Type B pancreatic cell (in vitro differentiated cells): Measurements from ENCODE around the gene IQCB1. TPM values are rescaled to one million over a fixed set of nuclear protein-coding genes. Genes with fewer than 3 reads are reported as not detected.
"Not testable (repeated sequence)": the region's sequence is repeated elsewhere in the genome, so short reads cannot be mapped to it uniquely, and the experiment has no call there.

Experiments
- DNase-seq: peaks from one replicate; pipeline ENCODE4 v3.0.0; 2021; ENCODE audit warnings: mixed read lengths; ENCODE audit not compliant: unreplicated experiment; ENCODE audit errors: extremely low spot score
- H3K27ac Mint-ChIP-seq: 2 replicates; pipeline ENCODE4 v1.8.0; 2021; ENCODE audit warnings: mild to moderate bottlenecking, mixed read lengths
- H3K27me3 Mint-ChIP-seq: 2 replicates; pipeline ENCODE4 v1.8.0; 2021; ENCODE audit warnings: mixed read lengths
- H3K36me3 Mint-ChIP-seq: 2 replicates; pipeline ENCODE4 v1.8.0; 2021; ENCODE audit warnings: mixed read lengths
- H3K4me1 Mint-ChIP-seq: one replicate; pipeline ENCODE4 v1.8.0; 2021; ENCODE audit warnings: mixed read lengths; ENCODE audit not compliant: unreplicated experiment
- H3K4me3 Mint-ChIP-seq: 2 replicates; pipeline ENCODE4 v1.8.0; 2021; ENCODE audit warnings: mild to moderate bottlenecking, mixed read lengths
- H3K9me3 Mint-ChIP-seq: 2 replicates; pipeline ENCODE4 v1.8.0; 2021; ENCODE audit warnings: mixed read lengths
- total RNA-seq: library from RNA; stranded (reverse); gene quantifications from 2 replicates; pipeline ENCODE4 v1.2.1, GENCODE V29; 2021; ENCODE audit warnings: low replicate concordance
- TF ChIP-seq, protein P1 (sequence below): fragments of 200-600 bp; sonication (generic); conservative IDR thresholded peaks from 2 replicates; pipeline ENCODE4 v1.5.0; 2021; ENCODE audit warnings: antibody characterized with exemption, mild to moderate bottlenecking

The IQCB1 gene
- total RNA-seq, 1 donor from 2014 or later, result 31.6 TPM

DNA sequence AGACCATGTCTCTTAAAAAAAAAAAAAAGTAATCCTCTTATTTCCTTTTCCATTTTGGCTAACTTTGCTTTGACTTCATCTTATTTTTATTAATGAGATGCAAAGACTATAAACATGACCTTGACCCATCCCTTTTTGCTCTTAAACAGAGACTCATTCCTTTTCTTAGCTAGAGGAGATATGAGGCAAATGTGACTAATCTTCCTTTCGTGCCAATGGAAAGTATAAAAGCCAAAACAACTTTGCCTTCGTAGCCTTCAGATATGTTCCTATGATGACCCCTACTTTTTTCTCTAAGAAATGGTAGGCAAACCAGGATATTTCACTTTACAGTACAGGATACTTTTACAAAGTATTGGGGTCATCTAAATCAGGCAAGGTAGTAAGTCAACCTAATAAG lies 48.4 kb downstream of the IQCB1 start:
- Mint-ChIP-seq H3K9me3 (no peaks in the 10 kb centered on the region), H3K4me1 (no peaks in the 10 kb centered on the region), H3K27ac (no peak overlapping the region), H3K4me3 (no peak overlapping the region), H3K36me3 (peaks cover 35% of the 10 kb centered on the region), H3K27me3 (no peaks in the 10 kb centered on the region)
- TF ChIP-seq, protein P1, sequence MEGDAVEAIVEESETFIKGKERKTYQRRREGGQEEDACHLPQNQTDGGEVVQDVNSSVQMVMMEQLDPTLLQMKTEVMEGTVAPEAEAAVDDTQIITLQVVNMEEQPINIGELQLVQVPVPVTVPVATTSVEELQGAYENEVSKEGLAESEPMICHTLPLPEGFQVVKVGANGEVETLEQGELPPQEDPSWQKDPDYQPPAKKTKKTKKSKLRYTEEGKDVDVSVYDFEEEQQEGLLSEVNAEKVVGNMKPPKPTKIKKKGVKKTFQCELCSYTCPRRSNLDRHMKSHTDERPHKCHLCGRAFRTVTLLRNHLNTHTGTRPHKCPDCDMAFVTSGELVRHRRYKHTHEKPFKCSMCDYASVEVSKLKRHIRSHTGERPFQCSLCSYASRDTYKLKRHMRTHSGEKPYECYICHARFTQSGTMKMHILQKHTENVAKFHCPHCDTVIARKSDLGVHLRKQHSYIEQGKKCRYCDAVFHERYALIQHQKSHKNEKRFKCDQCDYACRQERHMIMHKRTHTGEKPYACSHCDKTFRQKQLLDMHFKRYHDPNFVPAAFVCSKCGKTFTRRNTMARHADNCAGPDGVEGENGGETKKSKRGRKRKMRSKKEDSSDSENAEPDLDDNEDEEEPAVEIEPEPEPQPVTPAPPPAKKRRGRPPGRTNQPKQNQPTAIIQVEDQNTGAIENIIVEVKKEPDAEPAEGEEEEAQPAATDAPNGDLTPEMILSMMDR, result no peak
- DNase-seq, result no peak

DNA sequence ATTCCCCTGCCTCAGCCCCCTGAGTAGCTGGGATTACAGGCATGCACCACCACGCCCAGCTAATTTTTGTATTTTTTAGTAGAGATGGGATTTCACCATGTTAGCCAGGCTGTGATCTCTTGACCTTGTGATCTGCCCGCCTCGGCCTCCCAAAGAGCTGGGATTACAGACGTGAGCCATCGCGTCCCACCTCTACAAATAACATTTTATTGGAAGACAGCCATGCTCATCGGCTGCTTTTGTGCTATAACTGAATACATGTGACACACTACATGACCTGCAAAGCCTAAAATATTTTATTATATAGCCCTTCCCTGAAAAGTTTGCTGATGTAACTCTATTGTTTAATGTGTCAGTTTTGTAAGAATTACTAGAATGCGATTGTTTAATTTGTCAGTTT lies 52.1 kb downstream of the IQCB1 start:
- not testable (repeated sequence) for H3K27ac Mint-ChIP-seq, DNase-seq, H3K9me3 Mint-ChIP-seq, H3K4me1 Mint-ChIP-seq, H3K27me3 Mint-ChIP-seq, H3K4me3 Mint-ChIP-seq
- peaks cover 35% of the 10 kb centered on the region for H3K36me3 Mint-ChIP-seq

DNA sequence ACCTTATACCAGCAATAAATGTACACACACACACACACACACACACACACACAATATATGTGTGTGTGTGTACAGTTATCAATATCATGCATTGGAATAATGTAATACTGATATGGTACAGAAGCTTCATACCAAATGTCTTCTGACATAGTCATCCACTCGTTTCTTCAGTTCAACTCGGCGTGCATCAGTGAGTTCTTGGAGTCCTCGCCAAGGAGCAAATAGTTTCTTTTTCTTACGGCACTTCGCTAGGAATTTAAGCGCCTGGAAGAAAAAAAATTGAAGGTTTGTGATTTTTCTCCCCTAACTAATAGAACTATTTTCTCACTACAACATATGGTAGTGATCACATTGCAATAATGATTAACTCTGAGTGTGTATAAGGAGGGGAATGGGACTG lies 53.2 kb downstream of the IQCB1 start:
- Mint-ChIP-seq H3K4me3 (no peak overlapping the region), H3K36me3 (peaks cover 33% of the 10 kb centered on the region), H3K27me3 (no peaks in the 10 kb centered on the region), H3K9me3 (no peaks in the 10 kb centered on the region), H3K4me1 (no peaks in the 10 kb centered on the region), H3K27ac (no peak overlapping the region)
- TF ChIP-seq, protein P1, result no peak
- no peak for DNase-seq

DNA sequence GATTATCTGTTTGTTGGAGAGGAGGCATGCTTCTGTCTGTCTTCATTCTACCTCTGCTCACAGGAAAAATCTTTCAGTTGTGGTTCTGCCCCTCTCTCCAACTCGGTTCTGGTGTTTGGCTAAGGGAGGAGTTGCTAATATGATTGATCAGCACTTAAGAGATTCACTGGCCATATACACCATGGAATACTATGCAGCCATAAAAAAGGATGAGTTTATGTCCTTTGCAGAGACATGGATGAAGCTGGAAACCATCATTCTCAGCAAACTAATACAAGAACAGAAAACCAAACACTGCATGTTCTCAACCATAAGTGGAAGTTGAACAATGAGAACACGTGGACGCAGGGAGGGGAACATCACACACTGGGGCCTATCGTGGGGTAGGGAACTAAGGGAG lies 59.8 kb downstream of the IQCB1 start:
- H3K4me1 Mint-ChIP-seq, H3K27me3 Mint-ChIP-seq, H3K27ac Mint-ChIP-seq, H3K9me3 Mint-ChIP-seq, H3K4me3 Mint-ChIP-seq, DNase-seq: not testable (repeated sequence)
- peaks cover 47% of the 10 kb centered on the region for H3K36me3 Mint-ChIP-seq

DNA sequence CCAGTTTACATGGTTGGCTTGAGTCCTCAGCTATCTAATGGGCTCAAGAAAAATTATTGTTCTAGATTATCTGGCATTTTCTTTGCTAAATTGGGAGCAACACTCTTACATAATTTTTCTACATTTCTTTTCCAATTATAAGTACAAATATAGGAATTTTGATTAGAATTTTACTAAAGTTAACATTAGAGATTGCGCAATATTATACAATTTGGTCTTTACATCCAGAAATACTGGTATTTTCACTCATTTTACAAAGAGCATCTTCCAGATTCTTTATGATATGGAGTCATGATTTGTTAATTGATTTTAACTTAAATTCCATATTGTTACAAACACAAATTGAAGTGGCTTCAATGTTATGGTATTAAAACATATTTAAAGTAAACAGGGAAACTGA lies 65.6 kb downstream of the IQCB1 start:
- Mint-ChIP-seq H3K27me3 (no peaks in the 10 kb centered on the region), H3K27ac (no peak overlapping the region), H3K36me3 (peaks cover 26% of the 10 kb centered on the region), H3K9me3 (no peaks in the 10 kb centered on the region), H3K4me1 (peaks cover 6% of the 10 kb centered on the region), H3K4me3 (no peak overlapping the region)
- DNase-seq, result no peak
- TF ChIP-seq, protein P1, result no peak

DNA sequence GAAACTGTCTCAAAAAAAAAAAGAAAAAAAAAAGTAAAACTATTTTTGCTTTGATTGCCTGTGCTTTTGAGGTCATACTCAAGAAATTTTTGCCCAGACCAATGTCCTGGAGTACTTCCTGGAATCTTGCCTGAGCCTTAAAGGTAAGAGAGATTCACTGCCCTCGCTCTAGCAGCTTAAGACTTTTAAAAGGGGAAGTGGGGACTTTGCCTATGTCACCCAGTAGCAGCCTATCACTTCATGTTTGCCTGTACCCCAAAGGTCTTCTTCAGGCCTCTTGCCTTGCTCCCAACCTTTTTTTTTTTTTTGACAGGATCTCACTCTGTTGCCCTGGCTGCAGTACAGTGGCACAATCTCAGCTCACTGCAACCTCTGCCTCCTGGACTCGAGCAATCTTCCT lies 66.4 kb downstream of the IQCB1 start:
- Mint-ChIP-seq H3K4me1 (peaks cover 7% of the 10 kb centered on the region), H3K9me3 (no peaks in the 10 kb centered on the region), H3K27ac (no peak overlapping the region), H3K36me3 (peaks cover 18% of the 10 kb centered on the region), H3K27me3 (no peaks in the 10 kb centered on the region), H3K4me3 (no peak overlapping the region)
- no peak for DNase-seq
- TF ChIP-seq, protein P1, result no peak

DNA sequence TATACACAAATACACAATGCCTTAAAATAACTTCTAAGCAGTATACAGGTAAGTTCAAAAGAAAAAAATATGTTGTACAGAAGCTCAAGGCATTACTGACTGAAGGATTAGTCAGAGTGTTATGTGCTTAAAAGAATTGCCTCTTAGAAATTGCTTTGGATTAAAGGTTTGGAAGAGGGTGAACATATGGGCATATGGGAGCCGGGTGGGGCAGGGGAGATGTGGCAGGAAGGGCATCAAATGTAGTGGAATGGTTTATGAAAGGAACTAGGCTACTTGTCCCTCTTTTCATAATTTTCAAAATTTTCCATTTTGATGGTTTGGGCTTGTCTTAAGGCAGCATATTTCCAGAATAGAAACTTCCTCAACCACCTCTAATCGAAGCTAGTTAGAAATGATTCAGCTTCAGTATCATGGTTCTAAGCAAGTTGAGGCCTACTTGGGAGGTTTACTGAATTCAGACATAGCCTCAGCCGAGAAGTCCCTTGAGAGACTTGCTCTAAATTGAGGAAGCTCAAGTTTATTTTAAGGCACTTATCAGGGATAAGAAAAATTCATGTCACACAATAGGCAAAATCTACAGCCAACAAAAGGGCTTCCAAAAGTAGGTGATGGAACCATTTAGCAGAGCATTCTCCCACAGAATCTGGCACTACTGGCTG lies 75.2 kb downstream of the IQCB1 start:
- H3K4me3 Mint-ChIP-seq, result no peak overlapping the region
- H3K27ac Mint-ChIP-seq, result no peak overlapping the region
- H3K36me3 Mint-ChIP-seq, result no peaks in the 10 kb centered on the region
- no peaks in the 10 kb centered on the region for H3K9me3 Mint-ChIP-seq
- TF ChIP-seq, protein P1, result no peak
- peaks cover 5% of the 10 kb centered on the region for H3K4me1 Mint-ChIP-seq
- peaks cover 31% of the 10 kb centered on the region for H3K27me3 Mint-ChIP-seq
- DNase-seq, result no peak
